ENCODE data around the gene CEP295NL. TPM values are rescaled to one million over a fixed set of nuclear protein-coding genes. Genes with fewer than 3 reads are reported as not detected.

The CEP295NL gene
- total RNA-seq, 1 experiment from 2014 or later = 0.87 TPM

- no peak for ATAC-seq
- intact Hi-C loops (cut with micrococcal nuclease; ENCODE audit: unreplicated experiment) = no loop called here
- Histone ChIP-seq H3K36me3 (ENCODE audit: control insufficient read depth, insufficient read depth, low read length) (peaks cover 10% of the 10 kb centered on the region; the same call in 1 of the 2 replicates), H3K27ac (ENCODE audit: low read length) (no peak overlapping the region; the same call in 1 of the 2 replicates), H3K4me1 (ENCODE audit: control insufficient read depth, insufficient read depth, low read length) (peaks cover 21% of the 10 kb centered on the region), H3K27me3 (ENCODE audit: control insufficient read depth, insufficient read depth, low read length) (no peaks in the 10 kb centered on the region), H3K4me3 (ENCODE audit: low read depth in 2 of 2, low read length in 2 of 2) (no peak overlapping the region), H3K9me3 (ENCODE audit: control insufficient read depth, insufficient read depth, low read depth, low read length) (no peaks in the 10 kb centered on the region)
- in situ Hi-C loops (cut with HindIII; ENCODE audit: low pct_unique_long_range_greater_than_20kb, low sequenced_read_pairs) = loop anchor here (25.0 kb wide), 1 partner anchor 356 kb away; no protein-coding TSS in a partner anchor
- peak; percentile 45 for DNase-seq (ENCODE audit: low read depth, low spot score)
- no TSS peak for BruUV-seq (replicated peaks)
- ChIA-PET CTCF (interaction anchor here (0.7 kb wide), 1 partner anchor 135 kb away, joined by 3 read pairs; no protein-coding TSS in a partner anchor), POLR2A (no interaction called here)
- TF ChIP-seq, protein P1, sequence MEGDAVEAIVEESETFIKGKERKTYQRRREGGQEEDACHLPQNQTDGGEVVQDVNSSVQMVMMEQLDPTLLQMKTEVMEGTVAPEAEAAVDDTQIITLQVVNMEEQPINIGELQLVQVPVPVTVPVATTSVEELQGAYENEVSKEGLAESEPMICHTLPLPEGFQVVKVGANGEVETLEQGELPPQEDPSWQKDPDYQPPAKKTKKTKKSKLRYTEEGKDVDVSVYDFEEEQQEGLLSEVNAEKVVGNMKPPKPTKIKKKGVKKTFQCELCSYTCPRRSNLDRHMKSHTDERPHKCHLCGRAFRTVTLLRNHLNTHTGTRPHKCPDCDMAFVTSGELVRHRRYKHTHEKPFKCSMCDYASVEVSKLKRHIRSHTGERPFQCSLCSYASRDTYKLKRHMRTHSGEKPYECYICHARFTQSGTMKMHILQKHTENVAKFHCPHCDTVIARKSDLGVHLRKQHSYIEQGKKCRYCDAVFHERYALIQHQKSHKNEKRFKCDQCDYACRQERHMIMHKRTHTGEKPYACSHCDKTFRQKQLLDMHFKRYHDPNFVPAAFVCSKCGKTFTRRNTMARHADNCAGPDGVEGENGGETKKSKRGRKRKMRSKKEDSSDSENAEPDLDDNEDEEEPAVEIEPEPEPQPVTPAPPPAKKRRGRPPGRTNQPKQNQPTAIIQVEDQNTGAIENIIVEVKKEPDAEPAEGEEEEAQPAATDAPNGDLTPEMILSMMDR (IDR thresholded peaks at IDR 0.05) = peak; percentile 91
- TF ChIP-seq SIN3A (IDR thresholded peaks at IDR 0.05; ENCODE audit: borderline replicate concordance, insufficient read depth, low read depth, low read length) = no peak
- no peak for TF ChIP-seq REST (IDR thresholded peaks at IDR 0.05; ENCODE audit: insufficient read depth in 1 of 2, low read depth in 2 of 2, low read length in 1 of 2)
- no peak for TF ChIP-seq POLR2AphosphoS5 (IDR thresholded peaks at IDR 0.05; ENCODE audit: low read depth, low read length)
These were observed 60.0 kb downstream of the CEP295NL start for GRCh38 chr17:78842881-78843565.

GRCh38 chr17:78840780-78841611 is 62.0 kb downstream of the CEP295NL start, which contains the start of gene USP36:
USP36 (minus strand) TSS chr17:78840814; CDS start chr17:78836363, 4,451 bp downstream.
- Histone ChIP-seq H3K9me3 (ENCODE audit: control insufficient read depth, insufficient read depth, low read depth, low read length) (no peaks in the 10 kb centered on the region), H3K27me3 (ENCODE audit: control insufficient read depth, insufficient read depth, low read length) (no peaks in the 10 kb centered on the region), H3K36me3 (ENCODE audit: control insufficient read depth, insufficient read depth, low read length) (peaks cover 27% of the 10 kb centered on the region; the same call in 1 of the 2 replicates), H3K4me1 (ENCODE audit: control insufficient read depth, insufficient read depth, low read length) (peaks cover 24% of the 10 kb centered on the region), H3K27ac (ENCODE audit: low read length) (peak within 1 kb of the TSS; percentile 92), H3K4me3 (ENCODE audit: low read depth in 2 of 2, low read length in 2 of 2) (peak within 1 kb of the TSS; percentile 88 to 94)
- DNase-seq (ENCODE audit: low read depth, low spot score) (peak; percentile 94), ATAC-seq (peak; percentile 97)
- in situ Hi-C loops (cut with HindIII; ENCODE audit: low pct_unique_long_range_greater_than_20kb, low sequenced_read_pairs) = loop anchor here (25.0 kb wide), 1 partner anchor 354 kb away; no protein-coding TSS in a partner anchor
- TF ChIP-seq REST (IDR thresholded peaks at IDR 0.05; ENCODE audit: insufficient read depth in 1 of 2, low read depth in 2 of 2, low read length in 1 of 2) (peak in 1 of 2 experiments; percentile 9; a peak in 1 of 4 replicates), SIN3A (IDR thresholded peaks at IDR 0.05; ENCODE audit: borderline replicate concordance, insufficient read depth, low read depth, low read length) (no peak; the same call in 1 of the 2 replicates), TCF7L2 (IDR thresholded peaks at IDR 0.05; ENCODE audit: low read depth, low read length) (peak; percentile 79; the same call in 1 of the 2 replicates), POLR2AphosphoS5 (IDR thresholded peaks at IDR 0.05; ENCODE audit: low read depth, low read length) (peak; percentile 87)
- POLR2A ChIA-PET = interaction anchor here (0.7 kb wide), 1 partner anchor 93 kb away, joined by 3 read pairs; no protein-coding TSS in a partner anchor
- CTCF ChIA-PET = no interaction called here
- no TSS peak for BruUV-seq (replicated peaks)
- intact Hi-C loops (cut with micrococcal nuclease; ENCODE audit: unreplicated experiment) = no loop called here

All from Panc1 (cell line).